HEK293 (cell line): ENCODE results near the gene PALM3.

Experiments used
- KLF1 ChIP-seq: fragments of 450-650 bp; formaldehyde crosslinking; IDR thresholded peaks from 2 replicates; pipeline ENCODE4 v1.5.1; 2016; ENCODE audit warnings: missing biosample characterization, missing genetic modification characterization
- KLF9 ChIP-seq: fragments of 450-650 bp; formaldehyde crosslinking; IDR thresholded peaks from 2 replicates; pipeline ENCODE4 v1.5.1; 2016; ENCODE audit warnings: missing biosample characterization, missing genetic modification characterization, low read depth
- PBX3 ChIP-seq: sonication (generic); formaldehyde crosslinking; IDR thresholded peaks from 2 replicates; pipeline ENCODE4 v1.8.1; 2022; ENCODE audit warnings: mild to moderate bottlenecking, moderate library complexity, missing genetic modification reagents
- PRDM1 ChIP-seq: fragments of 450-650 bp; formaldehyde crosslinking; IDR thresholded peaks from 2 replicates; pipeline ENCODE4; 2016; ENCODE audit warnings: missing biosample characterization, missing genetic modification characterization
- SP2 ChIP-seq: fragments of 450-650 bp; formaldehyde crosslinking; IDR thresholded peaks from 2 replicates; pipeline ENCODE4 v1.5.1; 2016; ENCODE audit warnings: missing biosample characterization, missing genetic modification characterization
- ZBTB21 ChIP-seq: fragments of 450-650 bp; formaldehyde crosslinking; IDR thresholded peaks from 2 replicates; pipeline ENCODE4 v1.5.1; 2017; ENCODE audit warnings: missing biosample characterization, missing genetic modification characterization
- ZBTB44 ChIP-seq: fragments of 450-650 bp; IDR thresholded peaks from 2 replicates; pipeline ENCODE4 v1.5.1; 2018; ENCODE audit warnings: missing biosample characterization, mild to moderate bottlenecking, missing genetic modification characterization
- ZEB2 ChIP-seq: fragments of 450-650 bp; formaldehyde crosslinking; IDR thresholded peaks from 2 replicates; pipeline ENCODE4 v1.5.1; 2016; ENCODE audit warnings: missing biosample characterization, missing genetic modification characterization
- ZNF324 ChIP-seq: fragments of 450-650 bp; formaldehyde crosslinking; IDR thresholded peaks from 2 replicates; pipeline ENCODE4 v1.5.1; 2016; ENCODE audit warnings: missing biosample characterization, missing genetic modification characterization
- ZNF335 ChIP-seq: fragments of 450-650 bp; formaldehyde crosslinking; conservative IDR thresholded peaks from 2 replicates; pipeline ENCODE4 v1.5.1; 2016; ENCODE audit warnings: missing biosample characterization, missing genetic modification characterization
- ZNF350 ChIP-seq: fragments of 450-650 bp; formaldehyde crosslinking; IDR thresholded peaks from 2 replicates; pipeline ENCODE4 v1.5.0; 2017; ENCODE audit warnings: missing biosample characterization, mild to moderate bottlenecking, missing genetic modification characterization
- ZNF629 ChIP-seq: fragments of 450-650 bp; formaldehyde crosslinking; IDR thresholded peaks from 2 replicates; pipeline ENCODE4 v1.5.1; 2017; ENCODE audit warnings: missing biosample characterization, missing genetic modification characterization
- ZXDB ChIP-seq: fragments of 450-650 bp; formaldehyde crosslinking; IDR thresholded peaks from 2 replicates; pipeline ENCODE4 v1.5.1; 2016; ENCODE audit warnings: missing biosample characterization, missing genetic modification characterization
- TF ChIP-seq, protein P1 (sequence below): fragments of 450-650 bp; formaldehyde crosslinking; IDR thresholded peaks from 2 replicates; pipeline ENCODE4 v1.5.1; 2016; ENCODE audit warnings: missing biosample characterization, missing genetic modification characterization
- TF ChIP-seq, protein P2 (sequence below): fragments of 450-650 bp; formaldehyde crosslinking; IDR thresholded peaks from 2 replicates; pipeline ENCODE4 v1.5.1; 2017; ENCODE audit warnings: missing biosample characterization, missing genetic modification characterization
- TF ChIP-seq, protein P3 (sequence below): fragments of 450-650 bp; formaldehyde crosslinking; IDR thresholded peaks from 2 replicates; pipeline ENCODE4 v1.5.1; 2016; ENCODE audit warnings: missing biosample characterization, missing genetic modification characterization
- TF ChIP-seq, protein P4 (sequence below): fragments of 450-650 bp; formaldehyde crosslinking; conservative IDR thresholded peaks from 2 replicates; pipeline ENCODE4 v1.5.1; 2016; ENCODE audit warnings: low read depth, missing biosample characterization, missing genetic modification characterization

The PALM3 gene

GRCh38 chr19:14080887-14081796, 19.3 kb upstream of the PALM3 start (continued):
- peak; percentile 98 for TF ChIP-seq KLF9 (tag by site-specific recombination)
- peak; percentile 74 for TF ChIP-seq ZNF335 (tag by site-specific recombination)
- TF ChIP-seq ZXDB (tag by site-specific recombination), result peak; percentile 77
- peak; percentile 92 for TF ChIP-seq ZBTB44 (tag by site-specific recombination)
- peak; percentile 72 for TF ChIP-seq PRDM1 (tag by site-specific recombination)
- TF ChIP-seq, protein P1, sequence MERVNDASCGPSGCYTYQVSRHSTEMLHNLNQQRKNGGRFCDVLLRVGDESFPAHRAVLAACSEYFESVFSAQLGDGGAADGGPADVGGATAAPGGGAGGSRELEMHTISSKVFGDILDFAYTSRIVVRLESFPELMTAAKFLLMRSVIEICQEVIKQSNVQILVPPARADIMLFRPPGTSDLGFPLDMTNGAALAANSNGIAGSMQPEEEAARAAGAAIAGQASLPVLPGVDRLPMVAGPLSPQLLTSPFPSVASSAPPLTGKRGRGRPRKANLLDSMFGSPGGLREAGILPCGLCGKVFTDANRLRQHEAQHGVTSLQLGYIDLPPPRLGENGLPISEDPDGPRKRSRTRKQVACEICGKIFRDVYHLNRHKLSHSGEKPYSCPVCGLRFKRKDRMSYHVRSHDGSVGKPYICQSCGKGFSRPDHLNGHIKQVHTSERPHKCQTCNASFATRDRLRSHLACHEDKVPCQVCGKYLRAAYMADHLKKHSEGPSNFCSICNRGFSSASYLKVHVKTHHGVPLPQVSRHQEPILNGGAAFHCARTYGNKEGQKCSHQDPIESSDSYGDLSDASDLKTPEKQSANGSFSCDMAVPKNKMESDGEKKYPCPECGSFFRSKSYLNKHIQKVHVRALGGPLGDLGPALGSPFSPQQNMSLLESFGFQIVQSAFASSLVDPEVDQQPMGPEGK (tag by site-specific recombination), result peak; percentile 73
- TF ChIP-seq ZBTB21 (tag by site-specific recombination), result peak; percentile 48
- TF ChIP-seq ZNF324 (tag by site-specific recombination), result no peak
- TF ChIP-seq PBX3 (CRISPR knock-in tag), result no peak
- TF ChIP-seq ZEB2 (tag by site-specific recombination), result peak; percentile 83; the same call in 1 of the 2 replicates
- TF ChIP-seq KLF1 (tag by site-specific recombination), result peak; percentile 93
- TF ChIP-seq, protein P2, sequence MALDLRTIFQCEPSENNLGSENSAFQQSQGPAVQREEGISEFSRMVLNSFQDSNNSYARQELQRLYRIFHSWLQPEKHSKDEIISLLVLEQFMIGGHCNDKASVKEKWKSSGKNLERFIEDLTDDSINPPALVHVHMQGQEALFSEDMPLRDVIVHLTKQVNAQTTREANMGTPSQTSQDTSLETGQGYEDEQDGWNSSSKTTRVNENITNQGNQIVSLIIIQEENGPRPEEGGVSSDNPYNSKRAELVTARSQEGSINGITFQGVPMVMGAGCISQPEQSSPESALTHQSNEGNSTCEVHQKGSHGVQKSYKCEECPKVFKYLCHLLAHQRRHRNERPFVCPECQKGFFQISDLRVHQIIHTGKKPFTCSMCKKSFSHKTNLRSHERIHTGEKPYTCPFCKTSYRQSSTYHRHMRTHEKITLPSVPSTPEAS (tag by site-specific recombination), result no peak
- TF ChIP-seq, protein P3, sequence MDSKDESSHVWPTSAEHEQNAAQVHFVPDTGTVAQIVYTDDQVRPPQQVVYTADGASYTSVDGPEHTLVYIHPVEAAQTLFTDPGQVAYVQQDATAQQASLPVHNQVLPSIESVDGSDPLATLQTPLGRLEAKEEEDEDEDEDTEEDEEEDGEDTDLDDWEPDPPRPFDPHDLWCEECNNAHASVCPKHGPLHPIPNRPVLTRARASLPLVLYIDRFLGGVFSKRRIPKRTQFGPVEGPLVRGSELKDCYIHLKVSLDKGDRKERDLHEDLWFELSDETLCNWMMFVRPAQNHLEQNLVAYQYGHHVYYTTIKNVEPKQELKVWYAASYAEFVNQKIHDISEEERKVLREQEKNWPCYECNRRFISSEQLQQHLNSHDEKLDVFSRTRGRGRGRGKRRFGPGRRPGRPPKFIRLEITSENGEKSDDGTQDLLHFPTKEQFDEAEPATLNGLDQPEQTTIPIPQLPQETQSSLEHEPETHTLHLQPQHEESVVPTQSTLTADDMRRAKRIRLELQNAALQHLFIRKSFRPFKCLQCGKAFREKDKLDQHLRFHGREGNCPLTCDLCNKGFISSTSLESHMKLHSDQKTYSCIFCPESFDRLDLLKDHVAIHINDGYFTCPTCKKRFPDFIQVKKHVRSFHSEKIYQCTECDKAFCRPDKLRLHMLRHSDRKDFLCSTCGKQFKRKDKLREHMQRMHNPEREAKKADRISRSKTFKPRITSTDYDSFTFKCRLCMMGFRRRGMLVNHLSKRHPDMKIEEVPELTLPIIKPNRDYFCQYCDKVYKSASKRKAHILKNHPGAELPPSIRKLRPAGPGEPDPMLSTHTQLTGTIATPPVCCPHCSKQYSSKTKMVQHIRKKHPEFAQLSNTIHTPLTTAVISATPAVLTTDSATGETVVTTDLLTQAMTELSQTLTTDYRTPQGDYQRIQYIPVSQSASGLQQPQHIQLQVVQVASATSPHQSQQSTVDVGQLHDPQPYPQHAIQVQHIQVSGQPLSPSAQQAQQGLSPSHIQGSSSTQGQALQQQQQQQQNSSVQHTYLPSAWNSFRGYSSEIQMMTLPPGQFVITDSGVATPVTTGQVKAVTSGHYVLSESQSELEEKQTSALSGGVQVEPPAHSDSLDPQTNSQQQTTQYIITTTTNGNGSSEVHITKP (tag by site-specific recombination), result peak; percentile 83
- peak; percentile 93 for TF ChIP-seq SP2 (tag by site-specific recombination)
- TF ChIP-seq, protein P4, sequence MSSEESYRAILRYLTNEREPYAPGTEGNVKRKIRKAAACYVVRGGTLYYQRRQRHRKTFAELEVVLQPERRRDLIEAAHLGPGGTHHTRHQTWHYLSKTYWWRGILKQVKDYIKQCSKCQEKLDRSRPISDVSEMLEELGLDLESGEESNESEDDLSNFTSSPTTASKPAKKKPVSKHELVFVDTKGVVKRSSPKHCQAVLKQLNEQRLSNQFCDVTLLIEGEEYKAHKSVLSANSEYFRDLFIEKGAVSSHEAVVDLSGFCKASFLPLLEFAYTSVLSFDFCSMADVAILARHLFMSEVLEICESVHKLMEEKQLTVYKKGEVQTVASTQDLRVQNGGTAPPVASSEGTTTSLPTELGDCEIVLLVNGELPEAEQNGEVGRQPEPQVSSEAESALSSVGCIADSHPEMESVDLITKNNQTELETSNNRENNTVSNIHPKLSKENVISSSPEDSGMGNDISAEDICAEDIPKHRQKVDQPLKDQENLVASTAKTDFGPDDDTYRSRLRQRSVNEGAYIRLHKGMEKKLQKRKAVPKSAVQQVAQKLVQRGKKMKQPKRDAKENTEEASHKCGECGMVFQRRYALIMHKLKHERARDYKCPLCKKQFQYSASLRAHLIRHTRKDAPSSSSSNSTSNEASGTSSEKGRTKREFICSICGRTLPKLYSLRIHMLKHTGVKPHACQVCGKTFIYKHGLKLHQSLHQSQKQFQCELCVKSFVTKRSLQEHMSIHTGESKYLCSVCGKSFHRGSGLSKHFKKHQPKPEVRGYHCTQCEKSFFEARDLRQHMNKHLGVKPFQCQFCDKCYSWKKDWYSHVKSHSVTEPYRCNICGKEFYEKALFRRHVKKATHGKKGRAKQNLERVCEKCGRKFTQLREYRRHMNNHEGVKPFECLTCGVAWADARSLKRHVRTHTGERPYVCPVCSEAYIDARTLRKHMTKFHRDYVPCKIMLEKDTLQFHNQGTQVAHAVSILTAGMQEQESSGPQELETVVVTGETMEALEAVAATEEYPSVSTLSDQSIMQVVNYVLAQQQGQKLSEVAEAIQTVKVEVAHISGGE, result peak; percentile 96
- TF ChIP-seq ZNF350, result no peak
- TF ChIP-seq ZNF629 (tag by site-specific recombination), result peak; percentile 86
